Stimulated activated naive CD8-positive, alpha-beta T cell treated with anti-CD3 and anti-CD28 coated beads, Interleukin-15, Interleukin-2, amounts not matched to agents 100 ng/mL and 50 ng/mL, for 24 hours (primary cell): ENCODE data around the gene GPER1.

ENCODE experiments used
- H3K27ac Mint-ChIP-seq: one replicate; pipeline ENCODE4 v1.8.0; 2021; ENCODE audit warnings: mild to moderate bottlenecking, mixed read lengths
- H3K27me3 Mint-ChIP-seq: one replicate; pipeline ENCODE4 v1.8.0; 2021; ENCODE audit warnings: mixed read lengths
- H3K36me3 Mint-ChIP-seq: one replicate; pipeline ENCODE4 v1.8.0; 2021; ENCODE audit warnings: low read depth, mixed read lengths
- H3K4me1 Mint-ChIP-seq: one replicate; pipeline ENCODE4 v1.8.0; 2021; ENCODE audit warnings: low read depth, mixed read lengths
- H3K4me3 Mint-ChIP-seq: one replicate; pipeline ENCODE4 v1.8.0; 2021; ENCODE audit warnings: mild to moderate bottlenecking, mixed read lengths
- H3K9me3 Mint-ChIP-seq: one replicate; pipeline ENCODE4 v1.8.0; 2021; ENCODE audit warnings: mixed read lengths

The GPER1 gene

DNA sequence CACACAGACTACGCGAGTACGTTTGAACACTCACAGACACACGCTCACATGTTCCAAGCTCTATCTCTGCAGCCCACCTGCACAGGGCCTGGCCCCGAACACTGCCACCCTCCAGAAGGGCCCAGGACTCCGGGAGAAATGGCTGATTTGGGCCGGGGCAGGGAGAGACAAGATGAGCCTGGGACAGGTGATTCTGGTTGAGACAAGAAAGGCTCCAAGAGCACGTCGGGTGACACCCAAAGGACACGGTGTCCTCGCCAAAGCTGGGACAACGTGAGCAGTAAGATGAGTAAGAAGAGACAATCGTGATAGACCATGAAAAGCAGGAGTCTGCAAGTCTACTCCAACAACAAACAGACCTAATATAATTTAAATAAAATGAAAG is 9.2 kb downstream of the GPER1 start:
- Mint-ChIP-seq H3K27ac (no peak overlapping the region), H3K36me3 (peaks cover 17% of the 10 kb centered on the region), H3K9me3 (peaks cover 3% of the 10 kb centered on the region), H3K4me1 (peaks cover 2% of the 10 kb centered on the region), H3K4me3 (no peak overlapping the region), H3K27me3 (no peaks in the 10 kb centered on the region)

DNA sequence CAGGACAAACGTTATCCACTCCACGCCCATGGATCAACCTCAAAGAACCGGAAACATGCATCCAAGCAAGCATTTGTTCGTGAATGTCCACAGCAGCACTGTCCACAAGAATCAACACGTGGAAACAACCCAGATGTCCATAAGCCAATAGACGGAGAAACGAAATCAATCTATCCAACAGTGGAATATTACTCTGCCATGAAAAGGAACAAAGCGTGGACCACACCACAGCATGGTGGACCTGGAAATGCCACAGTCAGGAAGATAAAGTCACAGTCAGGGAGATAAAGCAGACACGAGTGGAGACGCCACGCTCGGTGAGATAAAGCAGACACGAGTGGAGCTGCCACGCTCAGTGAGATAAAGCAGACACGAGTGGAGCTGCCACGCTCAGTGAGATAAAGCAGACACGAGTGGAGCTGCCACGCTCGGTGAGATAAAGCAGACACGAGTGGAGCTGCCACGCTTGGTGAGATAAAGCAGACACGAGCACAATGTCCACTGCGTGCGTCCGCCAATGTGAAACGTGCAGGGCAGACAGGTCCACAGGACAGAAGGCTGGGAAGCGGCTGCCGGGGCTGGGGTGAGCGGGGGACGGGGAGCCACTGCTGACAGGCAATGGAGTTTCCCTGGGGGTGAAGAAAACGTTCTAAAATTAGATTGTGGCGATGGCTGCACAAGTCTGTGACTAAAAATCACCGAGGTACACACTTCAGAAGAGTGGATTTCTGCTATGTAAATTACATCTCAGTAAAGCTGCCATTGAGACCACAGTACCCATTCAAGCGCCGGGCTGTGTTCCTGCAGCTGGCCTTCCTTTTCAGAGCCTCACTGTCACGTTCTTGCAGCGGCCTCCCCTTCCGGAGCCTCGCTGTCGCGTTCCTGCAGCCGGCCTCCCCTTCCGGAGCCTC is 10.6 kb downstream of the GPER1 start:
- Mint-ChIP-seq H3K4me1 (peaks cover 13% of the 10 kb centered on the region), H3K36me3 (peaks cover 13% of the 10 kb centered on the region), H3K27ac (no peak overlapping the region), H3K4me3 (no peak overlapping the region), H3K27me3 (no peaks in the 10 kb centered on the region), H3K9me3 (peaks cover 3% of the 10 kb centered on the region)

DNA sequence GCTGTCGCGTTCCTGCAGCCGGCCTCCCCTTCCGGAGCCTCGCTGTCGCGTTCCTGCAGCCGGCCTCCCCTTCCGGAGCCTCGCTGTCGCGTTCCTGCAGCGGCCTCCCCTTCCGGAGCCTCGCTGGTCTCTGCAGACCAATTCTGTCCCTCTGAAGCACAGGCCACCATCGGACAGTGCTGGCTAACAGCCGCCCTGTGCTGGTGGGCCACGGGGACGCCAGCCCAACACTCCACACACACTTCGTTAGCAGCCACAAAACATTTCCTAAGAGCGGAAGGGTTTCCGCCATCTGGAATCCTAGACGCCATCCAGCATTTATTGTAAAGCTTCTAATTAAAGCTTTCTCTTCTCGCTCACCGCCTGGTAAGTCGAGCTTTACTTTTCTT is 11.2 kb downstream of the GPER1 start:
- Mint-ChIP-seq H3K4me3 (no peak overlapping the region), H3K36me3 (peaks cover 13% of the 10 kb centered on the region), H3K4me1 (peaks cover 15% of the 10 kb centered on the region), H3K9me3 (peaks cover 3% of the 10 kb centered on the region), H3K27me3 (no peaks in the 10 kb centered on the region), H3K27ac (no peak overlapping the region)

DNA sequence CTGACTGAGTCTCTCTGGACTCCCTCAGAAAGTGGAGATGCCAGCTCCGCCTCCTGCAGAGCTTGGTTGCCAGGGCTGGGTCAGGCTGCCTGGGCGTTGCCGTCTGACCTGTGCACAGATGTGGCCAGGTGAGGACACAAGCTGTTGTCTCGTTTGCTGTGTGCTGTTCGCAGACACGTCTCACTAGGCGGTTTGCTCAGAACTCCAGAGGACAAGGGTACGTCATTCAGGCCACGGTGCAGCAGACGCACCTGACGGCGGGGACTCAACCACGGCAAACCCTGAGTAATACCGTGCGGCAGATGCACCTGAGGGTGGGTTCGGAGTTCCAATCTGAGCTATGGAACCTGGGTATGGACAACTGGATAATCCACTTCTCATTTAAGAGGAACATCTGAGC is 11.7 kb downstream of the GPER1 start:
- Mint-ChIP-seq H3K4me3 (no peak overlapping the region), H3K9me3 (peaks cover 3% of the 10 kb centered on the region), H3K27ac (no peak overlapping the region), H3K4me1 (peaks cover 16% of the 10 kb centered on the region), H3K36me3 (peaks cover 13% of the 10 kb centered on the region), H3K27me3 (no peaks in the 10 kb centered on the region)

DNA sequence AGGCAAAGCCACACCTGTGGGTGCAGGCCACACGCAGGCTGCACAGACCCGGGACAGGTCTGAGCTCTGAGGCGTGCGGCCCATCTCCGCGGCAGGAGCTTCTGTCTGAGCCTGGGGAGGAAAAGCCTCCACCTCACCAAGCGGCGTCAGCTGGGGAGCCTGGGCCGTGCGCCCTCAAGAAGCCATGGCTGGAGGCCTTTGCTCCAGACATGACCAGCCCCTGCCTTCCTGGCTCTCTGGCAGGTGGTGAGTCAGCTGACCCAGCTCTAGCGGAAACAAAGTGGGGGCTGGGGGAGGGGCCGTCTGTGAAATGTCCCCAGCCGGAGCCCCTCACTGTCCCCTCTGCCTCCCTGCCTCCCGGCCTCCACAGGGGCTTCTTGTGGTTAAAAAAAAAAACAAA is 12.5 kb downstream of the GPER1 start:
- Mint-ChIP-seq H3K27me3 (no peaks in the 10 kb centered on the region), H3K9me3 (peaks cover 3% of the 10 kb centered on the region), H3K27ac (no peak overlapping the region), H3K4me3 (no peak overlapping the region), H3K36me3 (peaks cover 13% of the 10 kb centered on the region), H3K4me1 (peaks cover 22% of the 10 kb centered on the region)

DNA sequence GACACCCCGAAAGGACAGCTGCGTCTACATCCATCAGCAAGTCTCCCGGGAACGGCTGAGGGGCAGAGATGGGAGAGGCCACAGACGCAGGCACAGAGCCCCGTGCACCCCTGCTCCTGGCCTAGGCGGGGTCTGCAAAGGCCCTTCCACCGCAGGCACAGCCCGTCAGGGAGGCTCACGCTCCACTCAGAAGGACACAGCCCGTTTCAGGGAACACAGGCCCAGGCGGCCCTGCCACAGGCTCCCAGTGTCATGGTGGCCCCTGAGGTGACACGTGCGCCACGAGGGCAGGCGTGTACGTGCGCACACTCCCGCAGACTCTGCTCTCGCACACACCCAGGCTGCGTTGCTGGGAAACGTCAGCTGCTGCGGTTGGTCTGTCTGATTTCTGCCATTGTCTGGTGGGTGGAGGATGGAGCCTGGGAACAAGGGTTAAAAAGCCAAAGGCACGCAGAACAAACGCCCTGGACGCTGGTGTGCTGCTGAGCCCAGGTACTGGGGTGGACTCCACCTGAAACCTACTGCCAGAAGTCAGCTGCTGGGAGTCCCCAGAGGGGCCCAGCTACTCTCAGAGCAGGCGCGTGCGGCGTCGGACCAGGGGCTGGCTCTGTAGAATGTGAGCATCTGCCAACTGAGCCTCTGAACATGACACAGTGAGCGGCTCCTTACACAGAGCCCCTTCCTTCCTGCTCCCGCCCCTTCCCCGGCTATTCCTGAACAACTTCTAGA is 13.1 kb downstream of the GPER1 start:
- Mint-ChIP-seq H3K27me3 (no peaks in the 10 kb centered on the region), H3K36me3 (peaks cover 13% of the 10 kb centered on the region), H3K9me3 (peaks cover 3% of the 10 kb centered on the region), H3K4me1 (peaks cover 25% of the 10 kb centered on the region), H3K27ac (no peak overlapping the region), H3K4me3 (no peak overlapping the region)

DNA sequence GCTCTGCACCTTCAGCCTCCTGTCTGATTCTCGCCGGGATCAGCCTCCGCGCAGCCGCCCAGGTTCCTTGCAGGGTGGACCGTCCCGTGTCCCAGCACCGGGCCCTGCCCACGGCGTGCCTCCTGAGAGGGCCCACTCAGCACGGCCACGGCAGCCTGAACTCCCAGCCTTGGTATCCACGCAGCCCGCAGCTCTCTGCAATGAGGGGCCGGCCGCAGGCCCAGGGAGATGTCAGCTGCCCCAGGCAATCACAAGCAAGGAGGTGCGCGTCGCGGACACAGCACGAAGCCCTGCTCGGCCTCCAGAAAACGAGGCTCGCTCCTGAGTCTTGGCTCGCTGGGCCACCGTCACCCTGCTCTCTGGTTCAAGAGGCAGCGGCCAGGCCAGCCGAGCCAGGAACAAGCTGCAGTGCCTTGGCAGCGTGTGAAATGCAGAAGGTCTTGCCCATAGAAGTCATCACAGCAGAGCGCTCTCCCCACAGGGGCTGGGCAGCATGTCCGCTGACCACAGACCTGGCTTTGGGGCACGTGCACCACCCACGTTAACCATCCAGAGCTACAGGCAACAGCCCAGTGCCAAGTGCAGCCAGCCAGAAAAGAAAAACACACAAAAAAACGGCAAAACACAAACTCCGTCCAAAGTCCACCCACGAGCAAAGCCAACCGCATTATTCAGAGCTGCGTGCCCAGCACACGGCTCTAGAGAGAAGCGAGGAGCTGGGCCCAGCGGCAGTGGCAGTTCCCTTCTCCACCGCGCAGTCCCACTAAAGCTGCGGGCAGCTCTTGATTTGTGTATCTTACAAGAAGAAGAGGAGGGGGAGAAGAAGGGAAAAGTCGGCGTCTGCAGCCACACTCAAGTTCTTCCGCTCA is 13.9 kb downstream of the GPER1 start:
- peaks cover 3% of the 10 kb centered on the region for H3K9me3 Mint-ChIP-seq
- no peak overlapping the region for H3K27ac Mint-ChIP-seq
- no peak overlapping the region for H3K4me3 Mint-ChIP-seq
- no peaks in the 10 kb centered on the region for H3K27me3 Mint-ChIP-seq
- H3K4me1 Mint-ChIP-seq = peaks cover 25% of the 10 kb centered on the region
- H3K36me3 Mint-ChIP-seq = peaks cover 13% of the 10 kb centered on the region

DNA sequence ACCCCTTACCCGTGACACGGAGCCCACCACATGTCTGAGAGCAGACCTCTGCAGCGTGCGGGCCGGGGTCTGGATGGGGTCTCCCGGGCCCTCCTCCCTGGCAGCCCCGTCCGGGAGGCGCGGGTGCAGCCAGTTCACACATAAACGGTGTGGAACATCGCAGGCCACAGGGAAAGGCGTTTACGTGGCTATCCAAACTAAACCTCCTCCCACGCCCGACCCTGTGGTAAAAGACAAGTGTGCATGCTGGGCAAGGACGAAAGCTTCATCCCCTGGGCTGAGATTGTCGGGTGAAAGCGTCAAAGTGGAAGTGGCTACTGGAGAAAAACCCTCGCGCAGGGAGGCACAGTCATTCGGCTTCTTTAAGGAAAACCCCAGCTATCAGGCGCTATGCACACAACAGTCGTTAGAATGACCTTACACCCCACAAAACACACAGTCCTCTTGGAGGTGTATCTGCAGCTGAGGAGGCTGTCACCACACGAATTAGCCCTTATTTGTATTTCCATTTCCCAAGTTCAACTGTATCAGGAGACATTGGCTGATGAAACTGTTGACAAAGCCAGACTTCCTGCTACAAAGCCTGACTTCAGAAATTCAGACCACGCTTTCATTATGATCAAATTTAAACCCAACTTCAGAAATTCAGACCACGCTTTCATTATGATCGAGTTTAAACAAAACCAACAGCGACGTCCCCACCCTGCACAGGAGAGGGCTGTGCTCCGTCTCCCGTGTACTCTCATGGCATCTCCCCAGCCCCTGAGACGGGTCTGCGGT is 15.3 kb downstream of the GPER1 start:
- peaks cover 1% of the 10 kb centered on the region for H3K9me3 Mint-ChIP-seq
- no peaks in the 10 kb centered on the region for H3K27me3 Mint-ChIP-seq
- peak overlapping the region; percentile 32 for H3K4me3 Mint-ChIP-seq
- peak overlapping the region; percentile 45 for H3K27ac Mint-ChIP-seq
- peaks cover 25% of the 10 kb centered on the region for H3K4me1 Mint-ChIP-seq
- H3K36me3 Mint-ChIP-seq = peaks cover 2% of the 10 kb centered on the region

DNA sequence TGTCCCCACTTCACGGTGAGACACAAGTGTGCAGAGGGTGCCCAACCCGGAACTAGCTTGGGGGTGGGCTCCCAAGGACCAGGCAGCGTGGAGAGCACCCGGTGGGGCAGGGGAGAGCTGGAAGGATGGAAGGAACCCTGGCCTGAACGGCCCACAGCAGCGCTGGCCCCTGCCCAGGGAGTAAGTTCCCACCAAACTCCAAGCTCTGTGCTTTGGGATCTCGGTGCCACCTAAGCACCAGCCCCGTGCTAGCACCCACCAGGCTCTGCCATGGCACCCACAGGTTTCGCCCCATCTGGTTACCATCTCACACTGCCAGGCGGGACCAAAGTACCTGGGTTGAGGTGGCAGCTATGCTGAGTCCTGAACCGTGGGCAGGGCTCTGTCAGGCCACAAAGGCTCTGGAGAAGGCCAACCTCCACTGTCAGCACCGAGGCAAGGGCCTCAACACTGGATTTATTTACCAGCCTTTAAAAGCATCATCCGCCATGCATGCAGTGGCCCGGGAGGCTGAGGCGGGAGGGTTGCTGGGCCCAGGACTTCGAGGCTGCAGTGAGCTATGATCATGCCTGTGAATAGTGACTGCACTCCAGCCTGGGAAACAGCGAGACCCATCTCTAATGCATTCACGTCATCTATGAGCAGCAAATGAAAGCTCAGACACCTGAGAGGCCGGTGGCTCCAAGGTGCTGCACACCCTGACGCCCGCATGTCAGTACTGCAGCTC is 16.0 kb downstream of the GPER1 start:
- Mint-ChIP-seq H3K4me1 (peaks cover 25% of the 10 kb centered on the region), H3K36me3 (no peaks in the 10 kb centered on the region), H3K4me3 (peak overlapping the region; percentile 32), H3K9me3 (no peaks in the 10 kb centered on the region), H3K27ac (no peak overlapping the region), H3K27me3 (no peaks in the 10 kb centered on the region)

DNA sequence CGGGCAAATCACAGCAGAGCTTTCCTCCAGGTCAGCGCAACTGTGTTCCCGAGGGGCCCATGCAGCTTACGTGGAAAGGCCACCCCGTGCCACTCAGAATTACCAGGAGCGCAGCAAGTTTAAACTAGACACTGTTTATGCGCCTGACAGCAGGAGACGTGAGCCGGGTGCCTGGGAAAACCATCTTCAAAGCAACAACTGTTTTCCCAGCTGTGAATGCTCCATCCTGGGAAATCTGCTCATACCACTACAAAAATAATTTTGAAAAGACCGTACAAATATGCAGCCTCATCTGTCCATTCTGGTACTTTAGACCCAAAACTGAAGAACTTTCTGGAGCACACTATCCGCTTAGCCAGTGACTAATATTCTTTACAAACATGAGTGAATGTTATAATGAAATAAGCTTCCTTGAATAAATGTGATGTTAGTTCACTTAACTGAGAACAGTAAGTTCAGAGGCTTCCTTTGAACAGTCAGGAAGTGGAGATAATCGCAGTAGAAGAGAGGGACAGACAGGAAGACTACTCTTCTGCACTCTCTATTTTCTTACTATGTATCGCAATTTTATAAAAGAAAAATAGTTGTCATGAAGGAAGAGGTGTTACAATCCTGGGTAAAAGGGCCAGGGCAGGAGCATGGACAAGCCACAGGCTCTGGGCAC is 16.7 kb downstream of the GPER1 start:
- no peak overlapping the region for H3K27ac Mint-ChIP-seq
- H3K4me3 Mint-ChIP-seq = no peak overlapping the region
- H3K4me1 Mint-ChIP-seq = peaks cover 25% of the 10 kb centered on the region
- H3K9me3 Mint-ChIP-seq = no peaks in the 10 kb centered on the region
- no peaks in the 10 kb centered on the region for H3K27me3 Mint-ChIP-seq
- no peaks in the 10 kb centered on the region for H3K36me3 Mint-ChIP-seq

DNA sequence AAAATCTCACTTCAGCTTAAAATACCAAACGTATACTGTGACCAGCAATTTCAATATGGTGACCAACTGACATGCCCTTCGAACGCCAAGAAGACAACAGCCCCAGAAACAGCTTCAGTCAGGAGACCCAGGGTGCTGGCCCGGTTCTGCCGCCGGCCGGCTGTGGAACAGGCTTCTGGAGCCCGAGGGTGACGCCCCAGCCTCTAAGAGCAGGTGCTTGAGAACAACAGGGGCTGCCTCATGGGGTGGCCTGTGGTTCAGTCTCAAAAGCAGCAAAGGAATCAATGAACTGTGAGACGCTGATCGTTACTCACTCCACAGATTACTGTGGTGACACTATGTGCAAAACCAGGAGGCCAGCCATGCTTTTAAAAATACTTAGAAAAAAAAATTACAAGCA is 17.3 kb downstream of the GPER1 start:
- H3K4me3 Mint-ChIP-seq = no peak overlapping the region
- no peaks in the 10 kb centered on the region for H3K27me3 Mint-ChIP-seq
- no peak overlapping the region for H3K27ac Mint-ChIP-seq
- no peaks in the 10 kb centered on the region for H3K9me3 Mint-ChIP-seq
- H3K4me1 Mint-ChIP-seq = peaks cover 25% of the 10 kb centered on the region
- H3K36me3 Mint-ChIP-seq = no peaks in the 10 kb centered on the region

DNA sequence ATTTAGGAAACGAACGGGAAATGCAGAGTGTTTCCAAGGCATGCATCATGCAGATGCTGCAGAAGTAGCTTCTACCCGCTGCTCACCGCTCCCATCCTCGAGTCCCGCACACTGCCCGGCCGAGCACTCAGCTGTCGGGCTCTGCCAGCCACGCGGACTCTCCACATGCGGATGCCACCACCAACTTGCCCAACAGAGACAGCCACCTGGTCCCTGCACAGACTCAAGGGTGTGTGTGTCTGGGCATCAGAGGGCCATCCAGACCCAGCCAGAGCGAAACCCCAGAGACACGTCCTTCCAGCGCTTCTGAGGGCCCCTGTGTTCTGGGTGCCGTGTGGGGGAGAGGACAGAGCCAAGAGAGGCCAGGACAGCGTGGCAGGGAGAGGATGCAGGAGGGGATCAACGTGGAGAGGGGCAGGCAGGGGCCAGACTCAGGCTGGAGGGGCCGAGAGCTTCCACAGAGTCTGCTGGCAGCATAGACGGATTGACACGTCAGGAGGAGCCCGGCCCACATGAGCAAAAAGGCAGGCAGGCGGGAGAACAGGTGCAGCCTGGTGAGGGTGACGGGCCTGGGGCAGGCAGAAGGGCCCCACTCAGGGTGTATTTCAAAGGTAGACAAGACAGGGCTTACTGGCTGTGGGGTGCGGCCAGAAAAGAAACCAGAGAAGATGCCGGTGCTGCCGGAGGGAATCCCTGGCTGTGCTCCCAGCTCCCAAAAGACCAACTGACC is 18.3 kb downstream of the GPER1 start:
- Mint-ChIP-seq H3K9me3 (no peaks in the 10 kb centered on the region), H3K27ac (no peak overlapping the region), H3K4me1 (peaks cover 25% of the 10 kb centered on the region), H3K27me3 (no peaks in the 10 kb centered on the region), H3K36me3 (no peaks in the 10 kb centered on the region), H3K4me3 (no peak overlapping the region)
